H9 (cell line): ENCODE measurements around the gene ALLC. TPM values are rescaled to one million over a fixed set of nuclear protein-coding genes. Genes with fewer than 3 reads are reported as not detected.

Source experiments
- DNase-seq: peaks from one replicate; pipeline ENCODE4 v3.0.0-alpha.2; 2017
- H2AFZ ChIP-seq: one replicate; pipeline ENCODE4 v1.6.1; 2013; ENCODE audit warnings: mild to moderate bottlenecking, low read length, control low read depth, moderate library complexity
- H2AK5ac ChIP-seq: 2 replicates; pipeline ENCODE4 v1.6.1; 2013; ENCODE audit warnings: low read length, control low read depth, mixed read lengths; ENCODE audit not compliant: insufficient read length
- H2BK120ac ChIP-seq: one replicate; pipeline ENCODE4 v1.6.1; 2013; ENCODE audit warnings: low read depth, mild to moderate bottlenecking, low read length, control low read depth, inconsistent platforms; ENCODE audit not compliant: poor library complexity, severe bottlenecking
- H2BK12ac ChIP-seq: 2 replicates; pipeline ENCODE4 v1.6.1; 2013; ENCODE audit warnings: low read length, control low read depth, mixed read lengths, low read depth; ENCODE audit not compliant: insufficient read length
- H2BK15ac ChIP-seq: 2 replicates; pipeline ENCODE4 v1.6.1; 2013; ENCODE audit warnings: low read depth, low read length, control low read depth
- H2BK20ac ChIP-seq: one replicate; pipeline ENCODE4 v1.6.1; 2013; ENCODE audit warnings: low read depth, mild to moderate bottlenecking, low read length, control low read depth, inconsistent platforms; ENCODE audit not compliant: poor library complexity, severe bottlenecking
- H2BK5ac ChIP-seq: 2 replicates; pipeline ENCODE4 v1.6.1; 2013; ENCODE audit warnings: low read length, control low read depth, mixed read lengths; ENCODE audit not compliant: insufficient read length
- H3K14ac ChIP-seq: 2 replicates; pipeline ENCODE4 v1.6.1; 2013; ENCODE audit warnings: low read length, control low read depth; ENCODE audit not compliant: insufficient read depth
- H3K18ac ChIP-seq: 2 replicates; pipeline ENCODE4 v1.6.1; 2013; ENCODE audit warnings: low read depth, mild to moderate bottlenecking, mixed read lengths, low read length, control low read depth; ENCODE audit not compliant: insufficient read length
- H3K23ac ChIP-seq: 2 replicates; pipeline ENCODE4 v1.6.1; 2013; ENCODE audit warnings: low read length, control low read depth, mixed read lengths, low read depth; ENCODE audit not compliant: insufficient read length
- H3K23me2 ChIP-seq: 2 replicates; pipeline ENCODE4 v1.6.1; 2013; ENCODE audit warnings: low read depth, mild to moderate bottlenecking, mixed read lengths, low read length, control low read depth; ENCODE audit not compliant: insufficient read length, poor library complexity, severe bottlenecking
- H3K27ac ChIP-seq: 2 replicates; pipeline ENCODE4 v1.5.1; 2013; ENCODE audit warnings: low read length, control low read depth, mixed read lengths, low read depth; ENCODE audit not compliant: insufficient read length
- H3K27me3 ChIP-seq: 2 replicates; pipeline ENCODE4 v1.6.1; 2013; ENCODE audit warnings: low read length, control low read depth, inconsistent platforms; ENCODE audit not compliant: insufficient read depth
- H3K4ac ChIP-seq: 2 replicates; pipeline ENCODE4 v1.6.1; 2013; ENCODE audit warnings: low read depth, mild to moderate bottlenecking, control low read depth, inconsistent platforms, low read length, moderate library complexity
- H3K4me1 ChIP-seq: 2 replicates; pipeline ENCODE4 v1.6.1; 2013; ENCODE audit warnings: low read length, control low read depth, inconsistent platforms; ENCODE audit not compliant: insufficient read depth
- H3K4me2 ChIP-seq: 2 replicates; pipeline ENCODE4 v1.6.1; 2013; ENCODE audit warnings: low read length, control low read depth, mixed read lengths; ENCODE audit not compliant: insufficient read length, insufficient read depth
- H3K56ac ChIP-seq: 2 replicates; pipeline ENCODE4 v1.6.1; 2013; ENCODE audit warnings: low read depth, mild to moderate bottlenecking, mixed read lengths, low read length, control low read depth; ENCODE audit not compliant: insufficient read length
- H3K79me1 ChIP-seq: 2 replicates; pipeline ENCODE4 v1.6.1; 2013; ENCODE audit warnings: low read depth, mild to moderate bottlenecking, moderate library complexity, low read length, control low read depth, inconsistent platforms; ENCODE audit not compliant: insufficient read depth, poor library complexity, severe bottlenecking
- H3K79me2 ChIP-seq: 2 replicates; pipeline ENCODE4 v1.6.1; 2013; ENCODE audit warnings: low read length, control low read depth, inconsistent platforms; ENCODE audit not compliant: insufficient read depth
- H3K9ac ChIP-seq: 2 replicates; pipeline ENCODE4 v1.6.1; 2013; ENCODE audit warnings: low read length, control low read depth, mixed read lengths; ENCODE audit not compliant: insufficient read length; ENCODE audit errors: extremely low read depth
- H3K9me3 ChIP-seq: one replicate; pipeline ENCODE4 v1.6.1; 2013; ENCODE audit warnings: low read depth, low read length, inconsistent platforms; ENCODE audit not compliant: control insufficient read depth
- H3T11ph ChIP-seq: one replicate; pipeline ENCODE4 v1.6.1; 2013; ENCODE audit warnings: mild to moderate bottlenecking, low read length, control low read depth, inconsistent platforms
- H4K20me1 ChIP-seq: one replicate; pipeline ENCODE4 v1.6.1; 2013; ENCODE audit not compliant: control insufficient read depth, insufficient read length, insufficient read depth
- H4K5ac ChIP-seq: 2 replicates; pipeline ENCODE4 v1.6.1; 2013; ENCODE audit warnings: low read depth, mild to moderate bottlenecking, mixed read lengths, low read length, control low read depth; ENCODE audit not compliant: insufficient read length
- H4K8ac ChIP-seq: replicated peaks from 2 replicates; pipeline ENCODE4 v1.6.1; 2013; ENCODE audit warnings: low read length, control low read depth, mixed read lengths, low read depth; ENCODE audit not compliant: insufficient read length
- H4K91ac ChIP-seq: 2 replicates; pipeline ENCODE4 v1.6.1; 2013; ENCODE audit warnings: low read depth, mild to moderate bottlenecking, moderate library complexity, mixed read lengths, low read length, control low read depth; ENCODE audit not compliant: insufficient read length
- H3K27ac Mint-ChIP-seq, 3 experiments: 2 replicates in 2 of 3; 3 replicates in 1 of 3; pipeline ENCODE4 v1.8.0; 2020 to 2021; ENCODE audit warnings: mixed read lengths in 3 of 3, mild to moderate bottlenecking in 1 of 3, moderate library complexity in 1 of 3
- H3K27me3 Mint-ChIP-seq: 2 replicates; pipeline ENCODE4 v1.8.0; 2021; ENCODE audit warnings: low read depth, mild to moderate bottlenecking, moderate library complexity, mixed read lengths
- H3K36me3 Mint-ChIP-seq, 3 experiments: 2 replicates in 2 of 3; 3 replicates in 1 of 3; pipeline ENCODE4 v1.8.0; 2020 to 2021; ENCODE audit warnings: low read depth in 3 of 3, mixed read lengths in 3 of 3; ENCODE audit not compliant: insufficient read depth in 1 of 3
- H3K4me1 Mint-ChIP-seq, 2 experiments: 2 replicates each; pipeline ENCODE4 v1.8.0; 2020; ENCODE audit warnings: mixed read lengths in 2 of 2
- H3K4me3 Mint-ChIP-seq, 2 experiments: 2 replicates in 1 of 2; 3 replicates in 1 of 2; pipeline ENCODE4 v1.8.0; 2020 to 2021; ENCODE audit warnings: mild to moderate bottlenecking in 2 of 2, mixed read lengths in 2 of 2, moderate library complexity in 1 of 2
- H3K9me3 Mint-ChIP-seq, 2 experiments: 2 replicates in 1 of 2; 3 replicates in 1 of 2; pipeline ENCODE4 v1.8.0; 2020; ENCODE audit warnings: mild to moderate bottlenecking in 2 of 2, mixed read lengths in 2 of 2, moderate library complexity in 1 of 2
- CTCF ChIP-seq: fragments of 200-600 bp; sonication (generic); conservative IDR thresholded peaks from 3 replicates; pipeline ENCODE4 v1.8.0; 2021; ENCODE audit warnings: antibody characterized with exemption, mild to moderate bottlenecking
- WGBS: extraction: QIAGEN DNeasy Blood & Tissue Kit; methylation state at CpG from one replicate; pipeline ENCODE4 v1.1.7; 2013; ENCODE audit warnings: missing lambda C conversion rate, low lambda C conversion rate, mixed read lengths; ENCODE audit not compliant: insufficient read length; ENCODE audit errors: extremely low coverage; 5-methylcytosine and 5-hydroxymethylcytosine counted together
- total RNA-seq: library from RNA; stranded (reverse); gene quantifications from 2 replicates; pipeline ENCODE4 v1.2.1, GENCODE V29; 2021

The ALLC gene
- total RNA-seq, 1 experiment from 2014 or later, result not detected

GRCh38 chr2:3644891-3645605 lies 13.0 kb upstream of the ALLC start:
- H2BK15ac ChIP-seq, result no peak overlapping the region
- H3K14ac ChIP-seq, result no peak overlapping the region
- H2BK120ac ChIP-seq, result no peak overlapping the region
- no peak overlapping the region; a peak in 2 of 7 replicates for H3K27ac Mint-ChIP-seq
- H3K9me3 ChIP-seq, result no peaks in the 10 kb centered on the region
- no peaks in the 10 kb centered on the region for H4K20me1 ChIP-seq
- peaks cover 3 to 5% of the 10 kb centered on the region in 2 experiments; a peak in 1 of 4 replicates for H3K4me1 Mint-ChIP-seq
- no peak overlapping the region for H3K18ac ChIP-seq
- no peaks in the 10 kb centered on the region for H3K79me2 ChIP-seq
- TF ChIP-seq CTCF, result no peak
- no peak overlapping the region for H3K4me2 ChIP-seq
- no peak overlapping the region for H2BK12ac ChIP-seq
- H3K4ac ChIP-seq, result no peak overlapping the region
- no peak overlapping the region for H3K9ac ChIP-seq
- peaks cover 13% of the 10 kb centered on the region for H3K27me3 Mint-ChIP-seq
- H3K9me3 Mint-ChIP-seq, result no peaks in the 10 kb centered on the region
- no peak overlapping the region for H2BK20ac ChIP-seq
- H3K36me3 Mint-ChIP-seq, result no peaks in the 10 kb centered on the region
- no peak overlapping the region for H3K56ac ChIP-seq
- H3T11ph ChIP-seq, result no peak overlapping the region
- H2BK5ac ChIP-seq, result no peak overlapping the region
- H4K91ac ChIP-seq, result no peak overlapping the region
- no peak overlapping the region for H3K27ac ChIP-seq
- no peaks in the 10 kb centered on the region for H3K23me2 ChIP-seq
- no peak overlapping the region for H3K4me3 Mint-ChIP-seq
- no peak overlapping the region for H4K8ac ChIP-seq
- H4K5ac ChIP-seq, result no peak overlapping the region
- no peaks in the 10 kb centered on the region for H3K79me1 ChIP-seq
- no CpG with 5 or more reads among the region's 15 CpGs for WGBS
- DNase-seq, result no peak
- no peak overlapping the region for H3K23ac ChIP-seq
- H2AK5ac ChIP-seq, result no peak overlapping the region
- H2AFZ ChIP-seq, result no peak overlapping the region
- no peaks in the 10 kb centered on the region for H3K27me3 ChIP-seq
- no peaks in the 10 kb centered on the region for H3K4me1 ChIP-seq
